ENCODE data around the gene SYT17.

DNA sequence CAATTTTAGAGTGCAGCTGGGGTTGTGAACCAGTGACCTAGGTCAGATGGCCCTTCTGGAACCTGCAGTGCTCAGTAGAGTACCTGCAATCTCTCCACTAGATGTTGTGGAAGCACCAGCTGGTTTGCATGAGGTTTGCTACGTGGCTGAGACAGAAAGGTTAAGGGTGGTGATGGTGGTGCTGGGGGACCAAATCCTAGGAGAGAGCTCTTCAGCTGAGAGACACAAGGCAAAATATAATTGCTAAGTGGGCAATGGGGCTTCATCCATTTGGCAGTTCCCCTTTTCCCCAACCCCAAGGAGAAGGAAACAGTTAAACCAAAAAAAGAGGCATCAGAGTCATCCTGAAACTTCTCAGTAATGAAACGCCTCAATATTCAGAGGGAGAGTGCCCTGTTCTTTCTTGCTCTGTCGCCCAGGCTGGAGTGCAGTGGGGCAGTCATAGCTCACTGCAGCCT lies 40.3 kb upstream of the SYT17 start:
- TF ChIP-seq POLR2AphosphoS5 (IDR thresholded peaks at IDR 0.05; ENCODE audit: low read depth, low read length) (no peak), POLR2A (IDR thresholded peaks at IDR 0.05; ENCODE audit: borderline replicate concordance, extremely low read depth, insufficient read depth, insufficient read length) (no peak), SP1 (IDR thresholded peaks at IDR 0.05; ENCODE audit: low read depth) (no peak), RAD21 (IDR thresholded peaks at IDR 0.05; ENCODE audit: low read depth) (no peak), FOSL1 (IDR thresholded peaks at IDR 0.05; ENCODE audit: low read depth) (no peak), EZH2 (IDR thresholded peaks at IDR 0.05) (no peak)
- TF ChIP-seq, protein P1, sequence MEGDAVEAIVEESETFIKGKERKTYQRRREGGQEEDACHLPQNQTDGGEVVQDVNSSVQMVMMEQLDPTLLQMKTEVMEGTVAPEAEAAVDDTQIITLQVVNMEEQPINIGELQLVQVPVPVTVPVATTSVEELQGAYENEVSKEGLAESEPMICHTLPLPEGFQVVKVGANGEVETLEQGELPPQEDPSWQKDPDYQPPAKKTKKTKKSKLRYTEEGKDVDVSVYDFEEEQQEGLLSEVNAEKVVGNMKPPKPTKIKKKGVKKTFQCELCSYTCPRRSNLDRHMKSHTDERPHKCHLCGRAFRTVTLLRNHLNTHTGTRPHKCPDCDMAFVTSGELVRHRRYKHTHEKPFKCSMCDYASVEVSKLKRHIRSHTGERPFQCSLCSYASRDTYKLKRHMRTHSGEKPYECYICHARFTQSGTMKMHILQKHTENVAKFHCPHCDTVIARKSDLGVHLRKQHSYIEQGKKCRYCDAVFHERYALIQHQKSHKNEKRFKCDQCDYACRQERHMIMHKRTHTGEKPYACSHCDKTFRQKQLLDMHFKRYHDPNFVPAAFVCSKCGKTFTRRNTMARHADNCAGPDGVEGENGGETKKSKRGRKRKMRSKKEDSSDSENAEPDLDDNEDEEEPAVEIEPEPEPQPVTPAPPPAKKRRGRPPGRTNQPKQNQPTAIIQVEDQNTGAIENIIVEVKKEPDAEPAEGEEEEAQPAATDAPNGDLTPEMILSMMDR (IDR thresholded peaks at IDR 0.05 in 2 of 3, conservative IDR thresholded peaks at IDR 0.05 in 1 of 3; ENCODE audit: borderline replicate concordance in 1 of 3, insufficient read depth in 1 of 3, low read depth in 2 of 3, low read length in 2 of 3): no peak
- TF ChIP-seq, protein P2, sequence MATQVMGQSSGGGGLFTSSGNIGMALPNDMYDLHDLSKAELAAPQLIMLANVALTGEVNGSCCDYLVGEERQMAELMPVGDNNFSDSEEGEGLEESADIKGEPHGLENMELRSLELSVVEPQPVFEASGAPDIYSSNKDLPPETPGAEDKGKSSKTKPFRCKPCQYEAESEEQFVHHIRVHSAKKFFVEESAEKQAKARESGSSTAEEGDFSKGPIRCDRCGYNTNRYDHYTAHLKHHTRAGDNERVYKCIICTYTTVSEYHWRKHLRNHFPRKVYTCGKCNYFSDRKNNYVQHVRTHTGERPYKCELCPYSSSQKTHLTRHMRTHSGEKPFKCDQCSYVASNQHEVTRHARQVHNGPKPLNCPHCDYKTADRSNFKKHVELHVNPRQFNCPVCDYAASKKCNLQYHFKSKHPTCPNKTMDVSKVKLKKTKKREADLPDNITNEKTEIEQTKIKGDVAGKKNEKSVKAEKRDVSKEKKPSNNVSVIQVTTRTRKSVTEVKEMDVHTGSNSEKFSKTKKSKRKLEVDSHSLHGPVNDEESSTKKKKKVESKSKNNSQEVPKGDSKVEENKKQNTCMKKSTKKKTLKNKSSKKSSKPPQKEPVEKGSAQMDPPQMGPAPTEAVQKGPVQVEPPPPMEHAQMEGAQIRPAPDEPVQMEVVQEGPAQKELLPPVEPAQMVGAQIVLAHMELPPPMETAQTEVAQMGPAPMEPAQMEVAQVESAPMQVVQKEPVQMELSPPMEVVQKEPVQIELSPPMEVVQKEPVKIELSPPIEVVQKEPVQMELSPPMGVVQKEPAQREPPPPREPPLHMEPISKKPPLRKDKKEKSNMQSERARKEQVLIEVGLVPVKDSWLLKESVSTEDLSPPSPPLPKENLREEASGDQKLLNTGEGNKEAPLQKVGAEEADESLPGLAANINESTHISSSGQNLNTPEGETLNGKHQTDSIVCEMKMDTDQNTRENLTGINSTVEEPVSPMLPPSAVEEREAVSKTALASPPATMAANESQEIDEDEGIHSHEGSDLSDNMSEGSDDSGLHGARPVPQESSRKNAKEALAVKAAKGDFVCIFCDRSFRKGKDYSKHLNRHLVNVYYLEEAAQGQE (IDR thresholded peaks at IDR 0.05; ENCODE audit: low read depth): no peak
